ENCODE results near the gene CIDEC. TPM values are rescaled to one million over a fixed set of nuclear protein-coding genes. Genes with fewer than 3 reads are reported as not detected.

The CIDEC gene
- total and polyA plus RNA-seq, 2 of the 13 experiments (the other 11 are each of a cell fraction or from before 2014, with no cell fraction given) = 2.5 to 10.4 TPM

DNA sequence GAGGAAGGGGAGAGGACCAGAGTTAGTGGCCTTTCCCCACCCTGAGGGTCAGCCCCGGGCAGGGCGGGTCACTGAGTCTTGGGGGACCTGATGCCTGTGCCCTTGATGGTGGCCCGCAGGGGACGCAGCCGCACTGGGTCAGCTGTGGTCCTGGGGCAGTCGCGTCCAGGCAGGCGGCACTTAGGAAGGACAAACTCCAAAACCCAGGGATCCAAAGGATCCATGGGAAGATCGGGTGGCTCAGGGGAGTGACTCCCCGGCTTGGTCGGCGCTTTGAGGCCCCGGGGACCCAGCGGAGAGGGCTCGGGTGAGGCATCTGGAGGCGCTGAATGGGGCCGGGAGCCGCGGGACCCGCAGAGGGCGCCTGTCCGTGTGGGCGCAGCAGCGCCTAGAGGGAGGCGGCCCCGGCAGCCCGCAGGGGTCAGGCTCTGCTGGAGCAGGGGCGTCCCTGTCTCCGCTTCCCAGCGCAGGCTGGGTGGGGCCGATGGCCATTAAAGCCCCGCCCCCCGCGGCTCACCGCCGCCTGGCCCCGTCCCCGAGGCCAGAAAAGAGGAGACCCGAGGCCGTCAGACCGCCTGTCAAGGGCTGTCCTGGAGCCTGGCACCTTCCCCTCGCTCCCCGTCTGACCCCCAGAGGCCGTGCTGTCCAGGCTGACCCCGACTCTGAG is 17.5 kb downstream of the CIDEC start (continued):
- TF ChIP-seq IKZF4 (CRISPR knock-in tag; IDR thresholded peaks at IDR 0.05; ENCODE audit: borderline replicate concordance, low read depth, not compliant biosample characterization) = no peak
- peak; percentile 95 for TF ChIP-seq ZBTB8A (CRISPR knock-in tag; IDR thresholded peaks at IDR 0.05; ENCODE audit: borderline replicate concordance, low read depth)
- no peak for TF ChIP-seq AGO1 (IDR thresholded peaks at IDR 0.05; ENCODE audit: low read depth, low read length, poor library complexity, severe bottlenecking)
- TF ChIP-seq ZNF777 (CRISPR knock-in tag; IDR thresholded peaks at IDR 0.05) = peak; percentile 77
- no peak for TF ChIP-seq SUZ12 (IDR thresholded peaks at IDR 0.05; ENCODE audit: low read depth, low read length)
- TF ChIP-seq TEAD3 (CRISPR knock-in tag; optimal IDR thresholded peaks at IDR 0.05; ENCODE audit: borderline replicate concordance) = peak; percentile 53
- TF ChIP-seq, protein P1, sequence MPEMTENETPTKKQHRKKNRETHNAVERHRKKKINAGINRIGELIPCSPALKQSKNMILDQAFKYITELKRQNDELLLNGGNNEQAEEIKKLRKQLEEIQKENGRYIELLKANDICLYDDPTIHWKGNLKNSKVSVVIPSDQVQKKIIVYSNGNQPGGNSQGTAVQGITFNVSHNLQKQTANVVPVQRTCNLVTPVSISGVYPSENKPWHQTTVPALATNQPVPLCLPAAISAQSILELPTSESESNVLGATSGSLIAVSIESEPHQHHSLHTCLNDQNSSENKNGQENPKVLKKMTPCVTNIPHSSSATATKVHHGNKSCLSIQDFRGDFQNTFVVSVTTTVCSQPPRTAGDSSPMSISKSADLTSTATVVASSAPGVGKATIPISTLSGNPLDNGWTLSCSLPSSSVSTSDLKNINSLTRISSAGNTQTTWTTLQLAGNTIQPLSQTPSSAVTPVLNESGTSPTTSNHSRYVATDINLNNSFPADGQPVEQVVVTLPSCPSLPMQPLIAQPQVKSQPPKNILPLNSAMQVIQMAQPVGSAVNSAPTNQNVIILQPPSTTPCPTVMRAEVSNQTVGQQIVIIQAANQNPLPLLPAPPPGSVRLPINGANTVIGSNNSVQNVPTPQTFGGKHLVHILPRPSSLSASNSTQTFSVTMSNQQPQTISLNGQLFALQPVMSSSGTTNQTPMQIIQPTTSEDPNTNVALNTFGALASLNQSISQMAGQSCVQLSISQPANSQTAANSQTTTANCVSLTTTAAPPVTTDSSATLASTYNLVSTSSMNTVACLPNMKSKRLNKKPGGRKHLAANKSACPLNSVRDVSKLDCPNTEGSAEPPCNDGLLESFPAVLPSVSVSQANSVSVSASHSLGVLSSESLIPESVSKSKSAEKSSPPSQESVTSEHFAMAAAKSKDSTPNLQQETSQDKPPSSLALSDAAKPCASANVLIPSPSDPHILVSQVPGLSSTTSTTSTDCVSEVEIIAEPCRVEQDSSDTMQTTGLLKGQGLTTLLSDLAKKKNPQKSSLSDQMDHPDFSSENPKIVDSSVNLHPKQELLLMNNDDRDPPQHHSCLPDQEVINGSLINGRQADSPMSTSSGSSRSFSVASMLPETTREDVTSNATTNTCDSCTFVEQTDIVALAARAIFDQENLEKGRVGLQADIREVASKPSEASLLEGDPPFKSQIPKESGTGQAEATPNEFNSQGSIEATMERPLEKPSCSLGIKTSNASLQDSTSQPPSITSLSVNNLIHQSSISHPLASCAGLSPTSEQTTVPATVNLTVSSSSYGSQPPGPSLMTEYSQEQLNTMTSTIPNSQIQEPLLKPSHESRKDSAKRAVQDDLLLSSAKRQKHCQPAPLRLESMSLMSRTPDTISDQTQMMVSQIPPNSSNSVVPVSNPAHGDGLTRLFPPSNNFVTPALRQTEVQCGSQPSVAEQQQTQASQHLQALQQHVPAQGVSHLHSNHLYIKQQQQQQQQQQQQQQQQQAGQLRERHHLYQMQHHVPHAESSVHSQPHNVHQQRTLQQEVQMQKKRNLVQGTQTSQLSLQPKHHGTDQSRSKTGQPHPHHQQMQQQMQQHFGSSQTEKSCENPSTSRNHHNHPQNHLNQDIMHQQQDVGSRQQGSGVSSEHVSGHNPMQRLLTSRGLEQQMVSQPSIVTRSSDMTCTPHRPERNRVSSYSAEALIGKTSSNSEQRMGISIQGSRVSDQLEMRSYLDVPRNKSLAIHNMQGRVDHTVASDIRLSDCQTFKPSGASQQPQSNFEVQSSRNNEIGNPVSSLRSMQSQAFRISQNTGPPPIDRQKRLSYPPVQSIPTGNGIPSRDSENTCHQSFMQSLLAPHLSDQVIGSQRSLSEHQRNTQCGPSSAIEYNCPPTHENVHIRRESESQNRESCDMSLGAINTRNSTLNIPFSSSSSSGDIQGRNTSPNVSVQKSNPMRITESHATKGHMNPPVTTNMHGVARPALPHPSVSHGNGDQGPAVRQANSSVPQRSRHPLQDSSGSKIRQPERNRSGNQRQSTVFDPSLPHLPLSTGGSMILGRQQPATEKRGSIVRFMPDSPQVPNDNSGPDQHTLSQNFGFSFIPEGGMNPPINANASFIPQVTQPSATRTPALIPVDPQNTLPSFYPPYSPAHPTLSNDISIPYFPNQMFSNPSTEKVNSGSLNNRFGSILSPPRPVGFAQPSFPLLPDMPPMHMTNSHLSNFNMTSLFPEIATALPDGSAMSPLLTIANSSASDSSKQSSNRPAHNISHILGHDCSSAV (CRISPR knock-in tag; IDR thresholded peaks at IDR 0.05; ENCODE audit: borderline replicate concordance) = no peak
- no peak for TF ChIP-seq NR0B2 (CRISPR knock-in tag; IDR thresholded peaks at IDR 0.05)
- TF ChIP-seq ZFAT (CRISPR knock-in tag; conservative IDR thresholded peaks at IDR 0.05) = no peak
- no peak for TF ChIP-seq ZNF225 (CRISPR knock-in tag; IDR thresholded peaks at IDR 0.05)

Measured in HepG2 (cell line).